Measurements from ENCODE around the gene PBX3.
A peak's percentile ranks its signal among the peaks of the same experiment; 100 is the strongest.
"Not testable (repeated sequence)": the region's sequence is repeated elsewhere in the genome, so short reads cannot be mapped to it uniquely, and the experiment has no call there.

PBX3 gene

DNA sequence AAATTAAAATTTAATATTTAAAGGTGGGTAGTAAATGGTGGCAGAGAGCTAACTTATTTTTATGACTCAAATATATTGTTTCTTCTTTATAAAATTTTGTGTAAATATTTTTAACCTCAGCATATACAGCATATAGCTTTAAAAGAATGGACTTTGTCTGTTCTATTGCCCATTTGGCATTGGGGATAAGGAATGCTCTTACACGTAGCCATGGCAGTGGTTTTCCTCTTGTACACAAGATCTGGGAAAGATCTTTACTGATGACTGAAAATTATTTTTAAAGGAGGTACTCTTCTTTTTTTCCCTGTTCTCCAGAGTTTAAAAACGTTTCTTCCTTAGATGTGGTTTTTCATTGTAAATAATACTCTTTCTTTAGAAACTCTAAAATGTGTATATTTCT lies 75.0 kb downstream of the PBX3 start:
- no peak for DNase-seq (ENCODE audit: low read depth, low spot score)

DNA sequence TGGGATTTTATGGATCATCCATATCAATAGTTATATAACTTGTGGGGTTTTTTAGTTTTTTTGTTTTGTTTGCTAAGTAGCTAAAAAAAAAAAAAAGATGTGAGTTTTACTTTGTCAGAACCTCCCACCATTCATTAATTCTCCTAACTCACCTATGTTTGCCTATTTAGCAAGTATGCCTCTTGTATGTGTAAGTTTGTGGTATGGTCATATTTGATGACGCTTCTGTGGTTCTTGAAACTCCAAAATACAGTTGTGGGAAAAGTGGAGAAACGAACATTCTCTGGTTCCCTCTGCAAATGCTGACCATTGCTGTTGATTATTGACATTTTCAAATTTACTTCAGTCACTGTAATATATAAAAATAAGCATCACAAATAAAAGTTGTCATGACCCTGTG lies 75.7 kb downstream of the PBX3 start:
- no peak for DNase-seq (ENCODE audit: low read depth, low spot score)

DNA sequence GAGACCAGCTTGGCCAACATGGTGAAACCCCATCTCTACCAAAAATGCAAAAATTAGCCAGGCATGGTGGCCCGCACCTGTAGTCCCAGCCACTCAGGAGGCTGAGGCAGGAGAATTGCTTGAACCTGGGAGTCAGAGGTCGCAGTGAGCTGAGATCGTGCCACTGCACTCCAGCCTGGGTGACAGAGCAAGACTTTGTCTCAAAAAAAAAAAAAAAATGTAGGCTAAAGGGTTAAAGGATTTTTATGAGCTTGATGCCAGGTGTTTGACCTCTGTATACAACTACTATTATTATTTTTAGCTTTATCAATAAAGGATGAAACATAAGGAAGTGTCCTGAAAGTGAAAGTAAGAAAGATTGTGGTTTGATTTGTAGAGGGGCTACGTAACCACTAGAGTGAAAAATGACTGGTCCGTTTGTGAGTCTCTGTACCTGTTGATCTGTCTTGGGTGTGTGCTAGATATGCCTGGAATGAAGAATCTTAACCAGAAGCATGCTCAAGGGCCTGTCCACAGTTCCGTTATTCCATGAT lies 76.8 kb downstream of the PBX3 start:
- not testable (repeated sequence) for DNase-seq (ENCODE audit: low read depth, low spot score)

DNA sequence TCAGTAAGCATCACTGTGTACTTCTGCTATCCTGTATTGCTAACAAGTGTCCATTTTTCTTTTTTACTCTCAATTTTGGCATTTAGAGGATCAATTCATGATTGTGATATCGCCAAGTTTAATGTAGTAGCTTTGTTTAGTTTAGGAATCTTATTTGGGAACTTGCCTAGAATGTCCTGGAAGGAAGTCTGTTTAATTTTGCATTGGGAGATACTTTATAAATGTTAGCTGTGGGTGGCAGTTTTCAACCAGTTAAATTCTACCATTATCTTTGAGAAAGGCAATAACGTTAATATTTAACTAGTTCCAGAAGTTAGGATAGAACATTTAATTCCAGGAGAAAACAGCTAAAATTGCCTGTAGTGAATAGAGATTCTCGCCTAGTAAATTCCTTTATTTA lies 78.6 kb downstream of the PBX3 start:
- no peak for DNase-seq (ENCODE audit: low read depth, low spot score)

DNA sequence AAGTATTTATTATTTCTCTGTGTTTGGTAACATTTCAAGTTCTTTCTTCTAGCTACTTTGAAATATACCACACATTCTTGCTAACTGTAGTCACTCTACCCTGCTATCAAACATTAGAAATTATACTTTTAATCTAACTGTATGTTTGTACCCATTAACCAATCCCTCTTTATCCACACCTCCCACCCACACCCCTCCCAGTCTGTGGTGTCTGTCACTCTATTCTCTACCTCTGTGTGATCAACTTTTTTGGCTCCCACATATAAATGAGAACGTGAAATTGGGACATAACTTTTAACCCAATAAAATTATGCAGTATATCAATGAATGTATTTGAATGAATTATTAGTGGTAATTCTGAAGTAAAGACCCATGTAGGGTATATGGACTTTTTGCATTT lies 79.7 kb downstream of the PBX3 start:
- DNase-seq (ENCODE audit: low read depth, low spot score): no peak

DNA sequence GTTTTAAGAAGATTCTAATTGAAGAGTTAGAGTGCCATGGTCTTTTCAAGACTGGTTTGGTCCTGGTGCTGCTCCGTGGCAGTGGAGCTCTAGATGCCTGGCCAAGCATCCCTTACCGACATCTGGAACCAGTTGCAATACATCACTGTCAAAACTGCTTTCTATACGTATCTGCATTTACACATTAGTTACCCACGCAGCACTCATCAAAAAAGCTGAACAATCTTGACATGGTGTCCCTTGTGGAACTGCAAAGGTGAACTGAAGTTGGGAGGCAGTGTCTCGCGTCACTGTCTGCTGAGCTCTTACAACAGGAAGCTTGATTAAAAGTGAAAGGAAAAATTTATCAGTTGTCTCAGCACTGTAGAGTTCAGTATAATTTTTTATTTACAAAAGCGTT lies 82.6 kb downstream of the PBX3 start:
- DNase-seq (ENCODE audit: low read depth, low spot score): no peak

DNA sequence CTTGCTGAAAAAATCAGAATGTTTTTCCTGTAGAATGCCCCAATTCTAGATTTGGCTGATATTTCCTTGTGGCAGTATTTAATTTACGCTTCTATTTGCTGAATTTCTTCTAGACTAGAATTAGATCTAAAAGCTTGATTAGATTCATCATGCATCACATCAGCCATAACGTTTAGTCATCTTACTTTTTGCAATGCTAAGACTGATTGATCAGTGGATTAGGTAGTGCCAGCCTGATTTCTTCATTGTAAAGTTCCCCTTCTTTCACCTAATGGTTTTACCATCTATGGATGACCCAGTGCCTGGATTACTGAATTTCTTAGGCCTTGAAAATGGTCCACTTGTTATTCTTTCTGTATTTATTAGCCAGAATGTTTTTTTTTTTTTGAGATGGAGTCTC lies 83.9 kb downstream of the PBX3 start:
- DNase-seq (ENCODE audit: low read depth, low spot score): no peak

DNA sequence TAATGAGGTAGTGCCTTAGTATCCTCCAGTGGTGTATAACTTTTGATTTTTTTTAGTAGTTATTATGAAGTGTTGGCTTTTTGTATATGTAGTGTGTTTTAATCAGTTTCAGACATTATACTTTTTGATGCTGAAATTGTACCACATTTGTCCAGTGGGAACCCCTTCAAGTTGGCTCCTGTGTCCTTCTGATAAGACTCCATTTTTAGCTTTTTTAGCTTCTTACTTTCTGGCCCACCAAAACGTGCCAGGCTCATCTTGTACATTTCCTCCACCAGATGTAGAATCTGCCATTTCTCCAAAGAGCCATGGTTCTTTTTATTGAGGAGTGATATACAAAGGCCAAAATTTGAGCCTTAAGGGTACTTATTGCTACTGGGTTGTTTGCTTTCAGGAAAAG lies 84.4 kb downstream of the PBX3 start:
- DNase-seq (ENCODE audit: low read depth, low spot score): no peak

DNA sequence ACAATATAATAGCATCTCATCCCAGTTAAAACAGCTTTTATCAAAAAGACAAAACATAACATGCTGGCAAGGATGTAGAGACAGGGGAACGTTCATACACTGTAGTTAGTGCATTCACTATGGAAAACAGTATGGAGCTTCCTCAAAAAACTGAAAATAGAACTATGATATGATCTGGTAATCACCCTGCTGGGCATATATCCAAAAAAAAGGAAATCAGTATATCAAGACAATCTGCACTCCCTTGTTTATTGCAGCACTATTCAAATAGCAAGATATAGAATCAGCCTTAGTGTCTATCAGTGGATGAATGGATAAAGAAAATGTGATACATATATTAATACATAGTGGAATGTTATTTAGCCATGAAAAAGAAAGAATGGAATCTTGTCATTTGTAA lies 88.5 kb downstream of the PBX3 start:
- no peak for DNase-seq (ENCODE audit: low read depth, low spot score)

DNA sequence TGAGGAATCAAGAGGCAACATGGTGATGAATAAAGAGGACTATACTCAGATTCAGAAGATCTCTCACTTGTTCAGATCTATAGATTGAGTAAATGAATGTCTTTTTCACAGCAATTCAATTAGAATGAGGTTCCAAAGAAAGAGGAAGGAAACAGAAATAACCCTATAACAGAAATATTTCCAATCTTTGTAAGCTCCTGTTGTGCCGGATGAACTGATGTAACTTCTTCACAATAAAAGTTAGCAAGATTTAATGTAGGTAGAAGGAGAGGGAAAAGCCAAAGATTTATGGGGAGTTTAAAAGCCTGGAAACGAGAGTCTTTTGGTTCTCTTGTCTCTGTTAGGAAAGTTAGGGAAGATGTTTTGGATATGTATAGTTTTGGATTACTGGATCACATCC lies 92.1 kb downstream of the PBX3 start:
- DNase-seq (ENCODE audit: low read depth, low spot score): no peak

DNA sequence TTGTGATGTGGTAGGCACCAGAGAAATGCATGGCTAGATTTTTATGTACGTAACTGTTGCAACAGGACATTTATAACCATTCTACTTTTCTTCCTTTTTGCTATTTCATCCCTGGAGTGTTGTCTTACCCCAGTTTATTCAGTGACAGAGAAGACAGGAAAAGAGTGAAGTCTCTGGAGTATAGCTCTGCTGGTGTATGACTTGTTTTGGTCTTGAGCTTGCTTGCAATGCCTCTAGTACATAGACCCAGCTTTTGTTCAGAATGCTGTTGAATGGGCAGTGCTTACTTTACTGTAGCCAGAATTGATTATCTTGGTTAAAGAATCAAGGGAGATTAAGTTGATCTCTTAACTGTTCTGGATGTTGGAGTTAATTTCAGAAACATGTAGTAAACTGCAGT lies 94.3 kb downstream of the PBX3 start:
- DNase-seq (ENCODE audit: low read depth, low spot score): no peak

DNA sequence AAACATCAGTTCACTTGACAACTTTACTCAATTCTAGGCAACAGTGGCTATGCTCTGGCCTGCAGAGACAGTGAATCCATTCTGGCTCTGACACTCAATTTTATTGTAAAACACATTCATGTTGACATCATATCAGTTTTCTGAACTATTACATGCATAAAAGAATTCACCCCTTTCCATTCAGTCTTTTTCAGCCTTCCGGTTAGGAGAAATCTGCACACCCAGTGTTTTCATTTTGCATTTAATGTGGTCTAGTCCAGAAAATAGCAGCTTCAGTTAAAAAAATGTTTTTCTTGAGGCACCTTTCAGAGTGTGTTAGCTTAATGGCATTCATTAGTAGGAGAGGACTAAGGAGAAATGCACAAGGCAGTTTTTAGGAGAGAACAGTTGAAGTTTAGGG lies 95.1 kb downstream of the PBX3 start:
- DNase-seq (ENCODE audit: low read depth, low spot score): no peak

DNA sequence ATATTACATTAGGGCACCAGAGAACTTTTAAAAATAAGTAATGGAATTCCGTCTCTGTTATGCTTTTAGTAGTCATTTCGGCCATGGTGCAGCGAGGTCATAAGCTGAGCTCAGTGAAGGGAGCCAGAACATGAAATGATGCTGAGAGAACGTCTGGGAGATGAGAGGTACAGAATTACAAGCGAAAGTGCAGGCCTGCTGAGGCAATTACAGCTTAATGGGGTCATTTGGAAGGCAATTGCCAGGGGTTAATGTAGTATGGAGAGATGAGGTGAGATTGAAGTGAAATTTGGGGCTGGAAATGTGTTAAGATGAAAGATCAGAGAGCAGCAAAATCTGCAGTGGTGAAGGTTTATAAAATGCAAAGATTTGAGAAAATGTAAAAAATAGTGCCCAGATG lies 96.5 kb downstream of the PBX3 start:
- peak; percentile 27 for DNase-seq (ENCODE audit: low read depth, low spot score)

DNA sequence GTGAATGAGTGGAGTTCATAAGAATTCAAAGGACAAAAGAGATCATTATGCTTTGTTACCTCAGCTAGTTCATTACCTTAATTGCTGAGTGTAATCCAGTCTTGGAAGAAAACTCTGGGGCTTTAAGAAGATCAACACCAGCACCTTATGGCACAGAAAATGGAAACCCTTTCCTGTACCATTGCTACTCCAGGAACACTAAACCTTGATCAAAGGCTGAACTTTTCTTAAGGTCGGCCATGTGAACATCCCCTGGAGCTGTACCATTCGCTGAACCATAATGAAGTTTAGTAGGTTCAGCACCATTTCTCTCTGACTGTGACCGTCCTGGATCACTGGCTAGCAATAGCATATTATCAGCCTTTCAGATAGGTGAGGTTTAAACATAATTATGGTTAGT lies 97.4 kb downstream of the PBX3 start:
- no peak for DNase-seq (ENCODE audit: low read depth, low spot score)

DNA sequence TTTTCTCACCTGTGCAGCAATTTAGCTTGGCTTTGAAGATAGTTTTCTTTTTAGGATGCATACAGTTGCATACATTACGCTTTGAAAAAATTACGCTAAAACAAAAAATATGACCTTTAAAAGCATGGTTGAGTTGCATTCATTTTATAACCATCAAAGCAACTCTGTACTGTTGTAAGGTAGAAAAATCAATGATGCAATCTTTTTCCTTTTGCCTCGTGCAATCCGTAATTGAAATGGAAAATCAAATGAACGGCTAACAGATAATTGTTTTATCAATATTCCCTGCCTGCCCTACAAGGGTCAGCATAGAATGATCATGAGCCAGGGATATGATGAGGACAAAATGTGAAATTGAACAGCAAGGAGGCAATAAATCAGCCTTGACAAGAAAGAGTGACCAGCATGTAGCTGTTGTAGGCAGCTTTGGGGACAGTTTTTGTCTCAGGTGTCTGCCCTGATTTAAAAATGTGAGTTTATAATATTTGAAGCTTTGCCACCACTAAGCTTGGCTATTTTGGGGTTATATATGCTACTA lies 98.2 kb downstream of the PBX3 start:
- no peak for DNase-seq (ENCODE audit: low read depth, low spot score)

DNA sequence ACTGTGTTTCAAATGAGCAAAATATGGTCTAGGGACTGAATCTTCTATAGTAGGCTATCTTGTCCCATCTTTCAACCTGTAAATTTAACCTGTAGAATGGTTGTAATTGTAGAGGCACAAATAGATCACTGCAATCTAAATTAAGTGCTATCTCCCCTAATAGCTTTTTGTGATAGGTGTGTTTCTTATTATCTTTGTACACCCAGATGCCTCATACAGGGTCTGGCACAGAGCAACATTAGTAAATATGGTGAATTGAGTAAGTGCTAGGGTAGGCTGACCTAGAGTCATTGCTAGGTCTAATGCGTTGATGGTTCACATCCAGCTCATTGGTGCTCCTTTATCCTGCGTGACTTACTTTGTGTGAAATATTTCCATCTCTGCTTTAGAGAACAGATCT lies 100.6 kb downstream of the PBX3 start:
- no peak for DNase-seq (ENCODE audit: low read depth, low spot score)

DNA sequence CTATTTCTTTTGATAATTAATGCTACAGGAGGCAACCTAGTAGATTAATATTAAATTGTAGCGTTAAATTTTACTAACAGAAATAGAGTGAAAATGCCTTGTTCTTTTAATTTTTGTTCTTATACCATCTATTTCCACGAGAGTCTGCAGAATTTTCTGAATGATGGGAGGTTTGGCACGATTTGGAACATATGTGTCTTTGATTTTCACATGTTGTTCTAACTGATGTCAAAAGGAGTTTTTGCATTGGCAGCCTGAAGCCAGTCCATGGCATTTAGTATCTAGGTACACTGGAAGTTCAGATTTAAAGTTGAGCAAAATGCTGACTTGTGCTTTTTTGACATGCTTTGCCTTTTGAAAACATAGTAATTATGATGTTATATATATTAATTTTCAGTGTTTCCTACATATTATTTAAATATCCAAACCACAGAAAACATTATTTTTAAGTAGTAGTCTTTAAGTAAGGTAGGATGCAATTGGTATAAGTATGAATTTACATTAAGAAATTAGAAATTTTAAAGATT lies 103.0 kb downstream of the PBX3 start:
- DNase-seq (ENCODE audit: low read depth, low spot score): no peak

DNA sequence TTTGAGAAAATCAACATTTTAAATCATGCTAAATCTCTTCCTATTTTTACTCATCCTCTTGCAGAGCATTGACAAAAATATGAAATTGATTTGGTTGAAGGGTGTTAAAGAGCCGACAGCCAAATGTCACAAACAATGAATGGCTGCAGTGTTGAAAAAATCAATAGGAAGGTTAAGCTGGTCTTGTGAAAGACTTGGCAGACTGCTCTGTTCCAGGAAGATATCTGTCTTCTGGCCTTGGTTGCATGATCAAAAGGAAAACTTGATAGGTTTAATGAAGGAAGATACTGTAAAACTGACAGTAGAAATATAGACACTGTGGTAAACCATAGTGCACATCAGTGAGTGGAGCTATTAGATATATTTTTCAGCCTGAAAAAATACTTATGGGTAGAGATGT lies 103.6 kb downstream of the PBX3 start:
- no peak for DNase-seq (ENCODE audit: low read depth, low spot score)

DNA sequence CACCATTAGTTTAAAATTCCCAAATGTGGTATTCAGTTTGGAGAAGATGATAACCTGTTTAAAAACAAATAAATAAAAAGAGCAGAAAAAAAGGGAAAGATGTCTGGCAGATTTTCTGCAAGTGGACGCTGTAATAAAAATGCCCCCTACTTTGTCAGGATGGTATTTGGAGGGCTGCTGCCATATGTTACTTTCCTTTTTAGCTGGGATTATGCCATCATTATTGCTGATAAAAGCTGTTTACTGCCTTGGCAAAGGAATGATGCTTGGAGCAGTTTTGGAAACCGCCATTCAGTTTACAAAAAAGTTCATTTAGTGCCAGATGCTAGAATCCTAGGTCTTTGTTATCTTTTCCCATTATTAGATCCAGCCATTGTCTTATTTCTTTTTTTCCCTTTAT lies 104.8 kb downstream of the PBX3 start:
- no peak for DNase-seq (ENCODE audit: low read depth, low spot score)

DNA sequence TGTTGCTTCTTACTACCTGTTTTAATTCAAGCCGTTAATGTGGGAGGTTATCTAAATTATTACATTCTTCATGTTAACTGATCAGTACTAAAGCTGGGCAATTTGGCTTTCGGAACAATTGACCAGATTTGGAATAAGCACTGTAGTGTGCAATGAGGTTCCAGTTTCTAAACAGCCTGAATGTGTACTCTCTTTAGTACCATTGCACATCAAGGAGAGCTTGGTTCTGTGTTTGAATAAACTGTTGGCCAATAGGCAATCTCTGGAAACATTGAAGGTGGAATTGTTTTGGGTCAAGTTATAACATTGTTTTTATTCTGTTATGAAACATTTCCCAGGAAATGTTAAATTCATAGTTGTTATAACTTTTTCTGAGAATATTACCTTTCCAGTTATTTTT lies 105.2 kb downstream of the PBX3 start:
- DNase-seq (ENCODE audit: low read depth, low spot score): no peak

DNA sequence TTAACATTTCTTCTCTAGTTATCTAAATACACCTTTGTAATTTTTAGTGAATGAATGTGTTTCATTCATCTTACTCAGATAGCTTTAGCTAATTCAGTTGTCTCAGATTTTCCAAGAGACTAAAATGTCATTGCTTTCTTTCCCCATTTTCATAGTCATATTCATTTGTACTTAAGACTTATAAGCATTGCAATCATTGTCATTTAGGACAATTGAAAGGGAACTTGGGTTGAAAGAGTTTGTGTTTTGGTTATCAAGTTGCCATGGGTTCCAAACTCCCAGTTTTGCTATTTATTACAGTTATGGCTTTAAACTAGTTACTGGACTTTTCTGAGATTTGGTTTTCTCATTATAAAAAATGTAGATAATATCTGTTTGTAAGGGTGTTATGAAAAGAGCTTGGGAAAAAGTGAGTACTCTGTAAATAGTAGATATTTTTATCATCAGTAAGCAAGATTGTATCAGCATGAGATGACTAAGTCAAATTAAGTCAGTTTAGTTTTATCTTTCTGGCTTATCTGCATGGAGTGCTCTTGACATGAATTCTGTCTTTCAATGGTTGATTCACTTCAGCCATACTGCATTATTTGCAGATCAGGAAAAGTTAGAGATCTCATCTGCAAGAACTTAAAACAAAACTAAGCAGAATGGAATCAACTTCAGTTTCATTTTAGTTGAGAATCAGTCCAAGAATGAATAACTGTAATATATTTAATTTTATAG lies 107.5 kb downstream of the PBX3 start:
- no peak for DNase-seq (ENCODE audit: low read depth, low spot score)

DNA sequence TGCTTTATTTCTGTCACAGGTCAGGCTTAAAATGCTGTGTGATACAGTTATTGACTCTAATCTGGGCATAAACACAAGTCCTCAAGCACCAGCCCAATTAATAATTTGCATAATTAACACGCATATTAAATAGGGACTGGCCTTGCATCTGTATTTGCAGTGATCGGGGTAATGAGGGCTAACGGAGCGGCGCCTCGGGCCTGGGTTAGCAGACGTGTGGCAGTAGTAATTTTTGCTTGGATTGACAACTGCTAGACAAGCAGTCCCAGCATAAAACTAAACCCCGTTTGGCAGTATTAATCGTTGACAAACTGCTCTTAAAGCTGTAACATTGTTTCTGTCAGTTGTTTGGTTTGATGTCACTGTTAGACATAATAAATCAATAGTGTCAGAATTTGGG lies 109.2 kb downstream of the PBX3 start:
- no peak for DNase-seq (ENCODE audit: low read depth, low spot score)

DNA sequence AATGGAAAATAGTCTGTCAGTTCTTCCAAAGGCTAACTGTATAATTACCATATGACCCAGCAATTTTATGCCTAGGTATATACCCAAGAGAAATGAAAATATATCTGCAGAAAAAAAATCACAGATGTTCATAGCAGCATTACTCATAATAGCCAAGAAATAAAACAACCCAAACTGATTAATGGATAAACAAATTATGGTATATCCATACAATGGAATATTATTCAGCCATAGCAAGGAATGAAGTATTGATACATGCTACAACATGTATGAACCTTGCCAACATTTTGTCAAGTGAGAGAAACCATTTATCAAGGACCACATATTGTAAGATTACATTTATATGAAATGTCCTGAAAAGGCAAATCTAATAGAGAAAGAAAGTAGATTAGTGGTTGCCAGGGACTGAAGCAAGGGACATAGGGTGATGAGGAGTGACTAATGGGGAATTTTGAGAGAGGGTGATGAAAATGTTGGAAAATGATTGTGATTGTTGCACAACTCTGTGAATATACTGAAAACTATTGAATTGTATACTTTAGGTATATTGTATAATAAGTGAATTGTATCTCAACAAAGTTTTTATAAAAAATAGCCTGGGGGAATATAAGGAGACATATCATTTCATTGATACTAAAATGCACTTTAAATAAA lies 114.4 kb downstream of the PBX3 start:
- no peak for DNase-seq (ENCODE audit: low read depth, low spot score)
